ENCODE data around the gene COASY. TPM values are rescaled to one million over a fixed set of nuclear protein-coding genes. Genes with fewer than 3 reads are reported as not detected.

COASY gene
- total RNA-seq, 1 donor: 13.4 TPM

DNA sequence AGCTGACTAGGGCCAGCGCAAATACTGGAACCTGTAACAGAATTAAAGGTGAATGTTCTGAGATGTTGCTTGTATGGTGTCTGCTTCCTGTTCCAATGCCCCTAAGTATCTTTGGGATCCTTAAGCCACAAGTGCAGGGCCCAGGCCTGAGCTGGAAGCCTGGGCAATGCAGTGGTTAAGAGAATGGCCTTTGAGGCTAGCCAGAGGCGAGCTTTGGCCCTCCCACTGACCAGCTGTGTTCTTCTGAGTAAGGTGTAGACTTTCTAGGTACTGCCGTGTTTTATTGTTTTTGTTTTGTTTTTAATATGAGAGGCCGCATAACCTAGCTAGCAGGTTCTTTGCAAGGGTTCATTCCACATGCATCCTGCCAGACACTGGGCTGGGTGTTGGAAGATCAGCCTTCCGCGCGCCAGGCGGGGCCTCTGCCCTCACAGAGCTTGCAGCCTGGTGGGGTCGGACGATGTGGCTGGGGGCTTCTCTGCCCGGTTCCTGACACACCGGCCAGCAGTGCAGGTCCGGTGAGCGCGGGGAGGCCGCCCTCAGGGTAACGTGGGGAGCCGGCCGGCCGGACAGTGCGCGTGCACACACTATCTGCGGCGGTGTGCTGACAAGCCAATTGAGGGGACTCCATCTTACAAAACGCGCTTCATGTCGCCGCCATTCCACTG is 4.4 kb downstream of the COASY start:
- H3K27ac ChIP-seq (ENCODE audit: low read depth, low read length): peak overlapping the region; percentile 82
- peaks cover 58% of the 10 kb centered on the region for H3K36me3 ChIP-seq (ENCODE audit: insufficient read depth, low read length)
- H2AFZ ChIP-seq (ENCODE audit: low read length): peak overlapping the region; percentile 86

GRCh38 chr17:42566883-42567573 is 5.1 kb downstream of the COASY start, which contains the start of gene MLX:
Gene MLX, plus strand, starts transcription at chr17:42567100. Its CDS starts 25 bp downstream, at chr17:42567125.
- H3K9me3 ChIP-seq (ENCODE audit: low read depth, low read length): no peaks in the 10 kb centered on the region
- DNase-seq (ENCODE audit: insufficient read length, low spot score, missing footprints): peak; percentile 100
- peaks cover 13% of the 10 kb centered on the region for H4K20me1 ChIP-seq (ENCODE audit: insufficient read depth, low read length)
- peaks cover 25% of the 10 kb centered on the region for H3K4me1 ChIP-seq (ENCODE audit: insufficient read depth, low read length)
- TF ChIP-seq CTCF (IDR thresholded peaks at IDR 0.05; ENCODE audit: extremely low read depth, low read depth, low read length): no peak
- peak within 1 kb of the TSS; percentile 89 for H3K4me3 ChIP-seq (ENCODE audit: insufficient read depth, low read length)
- H2AFZ ChIP-seq (ENCODE audit: low read length): peak within 1 kb of the TSS; percentile 86
- H3K4me2 ChIP-seq (ENCODE audit: insufficient read depth, low read length): peak within 1 kb of the TSS; percentile 99
- H3K36me3 ChIP-seq (ENCODE audit: insufficient read depth, low read length): peaks cover 65% of the 10 kb centered on the region
- H3K27ac ChIP-seq (ENCODE audit: low read depth, low read length): peak within 1 kb of the TSS; percentile 82
- H3K79me2 ChIP-seq (ENCODE audit: insufficient read depth, low read length): peaks cover 75% of the 10 kb centered on the region
- H3K27me3 ChIP-seq (ENCODE audit: insufficient read depth, low read length): no peaks in the 10 kb centered on the region

More for the DNA sequence above, 4.4 kb downstream of the COASY start:
- no peaks in the 10 kb centered on the region for H3K9me3 ChIP-seq (ENCODE audit: low read depth, low read length)
- peaks cover 30% of the 10 kb centered on the region for H3K4me1 ChIP-seq (ENCODE audit: insufficient read depth, low read length)
- H4K20me1 ChIP-seq (ENCODE audit: insufficient read depth, low read length): peaks cover 9% of the 10 kb centered on the region
- TF ChIP-seq CTCF (IDR thresholded peaks at IDR 0.05; ENCODE audit: extremely low read depth, low read depth, low read length): no peak
- peak overlapping the region; percentile 99 for H3K4me2 ChIP-seq (ENCODE audit: insufficient read depth, low read length)
- H3K79me2 ChIP-seq (ENCODE audit: insufficient read depth, low read length): peaks cover 73% of the 10 kb centered on the region
- peak overlapping the region; percentile 89 for H3K4me3 ChIP-seq (ENCODE audit: insufficient read depth, low read length)
- no peak for DNase-seq (ENCODE audit: insufficient read length, low spot score, missing footprints)
- H3K27me3 ChIP-seq (ENCODE audit: insufficient read depth, low read length): no peaks in the 10 kb centered on the region

DNA sequence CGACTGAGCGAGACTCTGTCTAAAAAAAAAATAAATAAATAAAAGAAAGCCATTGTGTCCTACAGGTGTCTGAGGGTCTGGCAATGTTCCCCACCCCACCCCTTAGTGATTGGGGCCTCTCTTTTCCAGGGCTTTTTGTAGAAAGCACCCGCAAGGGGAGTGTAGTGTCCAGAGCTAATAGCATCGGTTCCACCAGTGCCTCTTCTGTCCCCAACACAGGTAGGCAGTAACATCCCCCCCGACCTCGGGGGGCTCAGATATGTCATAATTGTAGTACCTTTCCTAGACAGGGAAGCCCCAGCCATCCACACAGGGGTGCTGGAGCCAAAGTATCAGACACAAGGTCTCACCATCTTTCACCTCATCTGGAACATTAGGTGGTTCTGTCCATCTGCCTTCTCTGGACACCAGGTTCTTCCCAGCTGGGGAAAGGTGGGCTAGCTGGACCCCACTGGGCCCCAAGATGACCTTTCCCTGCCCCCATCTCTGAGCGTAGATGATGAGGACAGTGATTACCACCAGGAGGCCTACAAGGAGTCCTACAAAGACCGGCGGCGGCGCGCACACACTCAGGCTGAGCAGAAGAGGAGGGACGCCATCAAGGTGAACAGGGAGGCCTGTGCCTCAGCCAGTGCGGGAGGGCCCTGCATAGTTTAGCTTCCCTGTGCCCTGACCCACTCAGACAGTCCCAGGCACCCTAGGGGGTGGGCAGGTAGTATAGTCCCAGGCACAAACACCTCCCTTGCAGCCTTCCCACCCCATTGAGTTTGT is 6.6 kb downstream of the COASY start:
- no peak overlapping the region for H2AFZ ChIP-seq (ENCODE audit: low read length)
- no peak overlapping the region for H3K4me2 ChIP-seq (ENCODE audit: insufficient read depth, low read length)
- no peaks in the 10 kb centered on the region for H3K9me3 ChIP-seq (ENCODE audit: low read depth, low read length)
- DNase-seq (ENCODE audit: insufficient read length, low spot score, missing footprints): peak; percentile 55
- no peak overlapping the region for H3K27ac ChIP-seq (ENCODE audit: low read depth, low read length)
- no peak overlapping the region for H3K4me3 ChIP-seq (ENCODE audit: insufficient read depth, low read length)
- peaks cover 78% of the 10 kb centered on the region for H3K36me3 ChIP-seq (ENCODE audit: insufficient read depth, low read length)
- H3K79me2 ChIP-seq (ENCODE audit: insufficient read depth, low read length): peaks cover 71% of the 10 kb centered on the region
- no peaks in the 10 kb centered on the region for H3K27me3 ChIP-seq (ENCODE audit: insufficient read depth, low read length)
- H3K4me1 ChIP-seq (ENCODE audit: insufficient read depth, low read length): peaks cover 14% of the 10 kb centered on the region
- TF ChIP-seq CTCF (IDR thresholded peaks at IDR 0.05; ENCODE audit: extremely low read depth, low read depth, low read length): no peak
- H4K20me1 ChIP-seq (ENCODE audit: insufficient read depth, low read length): peaks cover 18% of the 10 kb centered on the region

All from osteoblast (primary cell).